GM12873 (cell line): ENCODE measurements around the gene NOS1AP.

Experiments used
- TF ChIP-seq, protein P1 (sequence below): IDR thresholded peaks from 2 replicates; pipeline ENCODE4 v1.5.1; 2012; ENCODE audit warnings: low read depth, mild to moderate bottlenecking, moderate library complexity, low read length, control low read depth; ENCODE audit not compliant: insufficient read depth; ENCODE audit errors: missing control alignments

Gene NOS1AP

DNA sequence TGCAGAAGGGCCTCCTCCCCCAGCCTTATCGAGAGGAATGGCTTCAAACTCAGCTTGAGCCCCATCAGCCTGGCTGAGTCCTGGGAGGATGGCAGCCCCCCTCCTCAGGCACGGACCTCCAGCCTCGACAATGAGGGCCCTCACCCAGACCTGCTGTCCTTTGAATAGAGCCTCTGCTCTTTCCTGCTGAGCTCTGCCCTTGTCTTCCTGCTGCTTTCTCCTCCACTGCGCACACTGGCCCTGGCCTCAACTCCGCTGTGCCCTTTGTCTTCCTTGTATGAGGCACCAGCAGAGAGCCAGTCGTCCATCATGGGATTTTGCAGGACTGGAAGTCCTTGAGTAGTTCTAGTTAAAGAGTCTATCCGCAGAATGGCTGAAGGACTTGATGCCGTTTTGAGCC lies 314.0 kb downstream of the NOS1AP start:
- TF ChIP-seq, protein P1, sequence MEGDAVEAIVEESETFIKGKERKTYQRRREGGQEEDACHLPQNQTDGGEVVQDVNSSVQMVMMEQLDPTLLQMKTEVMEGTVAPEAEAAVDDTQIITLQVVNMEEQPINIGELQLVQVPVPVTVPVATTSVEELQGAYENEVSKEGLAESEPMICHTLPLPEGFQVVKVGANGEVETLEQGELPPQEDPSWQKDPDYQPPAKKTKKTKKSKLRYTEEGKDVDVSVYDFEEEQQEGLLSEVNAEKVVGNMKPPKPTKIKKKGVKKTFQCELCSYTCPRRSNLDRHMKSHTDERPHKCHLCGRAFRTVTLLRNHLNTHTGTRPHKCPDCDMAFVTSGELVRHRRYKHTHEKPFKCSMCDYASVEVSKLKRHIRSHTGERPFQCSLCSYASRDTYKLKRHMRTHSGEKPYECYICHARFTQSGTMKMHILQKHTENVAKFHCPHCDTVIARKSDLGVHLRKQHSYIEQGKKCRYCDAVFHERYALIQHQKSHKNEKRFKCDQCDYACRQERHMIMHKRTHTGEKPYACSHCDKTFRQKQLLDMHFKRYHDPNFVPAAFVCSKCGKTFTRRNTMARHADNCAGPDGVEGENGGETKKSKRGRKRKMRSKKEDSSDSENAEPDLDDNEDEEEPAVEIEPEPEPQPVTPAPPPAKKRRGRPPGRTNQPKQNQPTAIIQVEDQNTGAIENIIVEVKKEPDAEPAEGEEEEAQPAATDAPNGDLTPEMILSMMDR: no peak

DNA sequence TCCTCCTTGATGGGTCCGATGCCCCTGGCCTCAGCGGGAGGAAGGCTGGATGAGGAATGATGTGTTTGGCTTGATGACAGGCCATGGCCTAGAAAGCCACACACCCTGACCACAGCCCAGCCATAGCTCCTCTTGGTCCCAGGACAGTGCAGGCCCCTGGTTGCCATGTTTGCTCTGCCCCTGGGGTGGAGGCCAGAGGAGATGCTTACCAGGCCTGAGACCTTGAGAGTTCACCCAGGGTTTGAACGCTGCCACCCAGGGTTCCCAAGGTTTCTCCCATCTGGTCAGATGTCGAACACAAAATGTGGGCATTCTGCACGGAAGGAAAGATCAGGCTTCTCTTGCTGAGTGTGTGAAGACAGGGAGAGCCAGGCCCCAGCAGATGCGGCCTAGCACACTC lies 314.6 kb downstream of the NOS1AP start:
- TF ChIP-seq, protein P1: no peak

DNA sequence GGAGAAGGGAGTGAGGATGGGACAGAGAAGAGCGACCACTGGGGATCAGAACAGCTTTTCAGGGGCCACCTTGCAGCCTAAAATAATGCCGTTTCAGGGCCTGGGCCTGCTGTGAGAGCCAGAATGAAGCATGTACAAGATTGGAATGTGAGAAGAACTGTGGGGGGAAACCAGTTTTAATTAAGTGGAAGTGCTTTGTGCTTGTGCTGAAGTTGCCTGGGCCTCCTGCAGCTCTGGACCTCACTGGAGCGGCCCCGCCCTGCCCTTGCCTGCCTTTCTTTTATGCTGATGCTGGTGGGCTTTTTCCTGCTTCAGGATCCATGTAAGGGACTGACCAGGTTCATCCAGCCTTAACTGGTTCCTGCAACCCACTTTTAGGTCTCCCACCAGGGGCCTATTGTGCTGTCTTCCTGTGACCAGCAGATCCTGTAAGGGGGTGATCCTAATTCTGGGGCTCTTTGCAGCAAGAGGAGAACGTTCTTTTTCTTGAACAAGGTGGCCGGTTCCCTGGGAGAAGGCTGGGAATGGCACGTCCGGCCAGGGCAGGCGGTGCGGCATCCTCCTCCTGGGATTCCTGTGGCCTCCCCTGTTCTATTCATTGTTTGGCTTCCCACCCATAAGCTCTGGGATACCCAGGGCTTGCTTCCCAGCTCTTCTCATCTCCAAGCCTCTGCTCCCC lies 315.2 kb downstream of the NOS1AP start:
- TF ChIP-seq, protein P1: no peak

DNA sequence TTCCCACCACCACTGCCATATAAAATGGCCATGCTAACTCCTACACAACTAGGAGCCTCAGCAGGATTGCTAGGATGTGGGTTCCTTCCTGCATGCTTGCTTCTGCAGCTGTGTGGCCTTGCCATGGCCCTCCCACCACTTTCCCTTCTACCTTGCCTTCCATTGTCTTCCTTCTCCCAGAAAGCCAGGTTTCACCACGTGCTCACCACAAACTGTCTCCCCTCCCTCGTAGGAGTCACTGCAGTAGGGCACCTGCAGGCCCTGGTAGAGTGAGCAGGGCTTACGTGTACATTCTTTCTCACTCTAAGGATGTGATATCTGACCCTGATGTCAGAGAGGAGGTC lies 315.8 kb downstream of the NOS1AP start:
- TF ChIP-seq, protein P1: no peak

DNA sequence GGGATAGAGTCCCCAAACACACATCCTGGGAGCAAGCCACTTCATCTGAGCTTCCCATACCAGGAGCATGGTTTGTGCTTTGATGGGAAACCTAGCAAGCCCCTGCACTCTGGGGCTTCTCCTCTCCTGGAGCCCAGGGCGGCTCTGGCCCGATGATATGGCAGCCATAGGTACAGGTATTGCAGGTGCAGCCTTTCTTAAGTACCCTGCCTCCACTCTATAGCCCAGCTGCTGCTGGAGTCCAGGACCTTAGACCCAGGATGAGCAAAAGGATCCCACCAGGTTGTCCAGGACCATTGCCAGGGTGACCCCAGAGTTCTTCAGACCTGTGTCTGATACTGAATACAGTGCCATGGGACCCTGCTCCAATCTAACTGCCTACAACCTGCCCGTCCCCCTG lies 316.2 kb downstream of the NOS1AP start:
- TF ChIP-seq, protein P1: no peak

DNA sequence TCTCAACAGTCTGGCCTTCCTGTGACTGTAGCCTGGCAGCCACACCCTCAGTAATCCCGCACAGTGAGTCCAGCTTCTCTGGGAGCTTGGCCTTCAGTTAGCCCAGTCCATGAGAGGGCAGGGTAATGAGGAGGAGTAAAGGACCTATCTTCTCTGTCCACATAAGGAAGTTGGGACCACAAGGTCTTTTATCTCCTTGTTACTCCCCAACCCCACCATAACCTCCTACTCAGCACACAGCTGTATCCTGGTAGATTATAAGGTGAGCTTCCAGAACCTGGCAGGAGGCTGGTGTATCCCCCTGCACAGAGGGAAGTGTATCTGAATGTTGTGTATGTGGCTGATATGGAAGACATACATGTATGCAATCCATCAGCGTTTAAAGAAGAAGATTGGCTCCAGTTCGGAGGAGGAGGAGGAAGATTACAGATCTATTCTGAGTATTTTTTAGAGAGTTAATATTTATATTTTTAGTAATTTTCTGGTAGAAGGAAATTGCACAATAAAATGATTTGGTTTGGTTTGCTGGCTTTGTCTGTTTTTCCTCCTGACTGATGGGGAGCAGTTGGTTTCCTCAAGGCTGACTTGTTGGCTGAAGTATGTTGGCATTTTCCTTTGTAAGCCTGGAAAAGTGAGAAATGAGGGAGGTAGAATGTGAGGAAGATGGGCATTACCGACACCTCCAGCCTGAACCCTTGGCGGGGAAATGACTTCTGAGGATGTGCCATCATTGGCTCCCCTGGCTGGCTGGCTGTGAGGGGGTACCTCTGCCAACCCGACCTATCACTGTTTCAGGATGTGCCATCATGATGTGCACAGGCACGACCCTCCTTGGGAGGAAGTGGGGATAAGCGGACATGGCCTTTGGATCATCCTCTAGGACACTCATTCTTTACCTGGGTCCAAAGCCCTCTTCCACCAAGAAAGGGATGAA lies 317.1 kb downstream of the NOS1AP start:
- TF ChIP-seq, protein P1: no peak
